ENCODE measurements around the gene EIF4EBP2. TPM values are rescaled to one million over a fixed set of nuclear protein-coding genes. Genes with fewer than 3 reads are reported as not detected.

Gene EIF4EBP2
- polyA plus RNA-seq, 1 donor (not counting 4 experiments of a cell fraction or from before 2014, with no cell fraction given) = 18.9 TPM

GRCh38 chr10:70455213-70455630 lies 51.3 kb downstream of the EIF4EBP2 start:
- Histone ChIP-seq H3K27ac (ENCODE audit: control insufficient read depth, insufficient read depth, low read length) (no peak overlapping the region), H3K9me3 (ENCODE audit: control insufficient read depth, low read depth, low read length) (no peaks in the 10 kb centered on the region), H3K4me2 (ENCODE audit: control insufficient read depth, extremely low read depth, insufficient read depth, low read depth, low read length) (no peak overlapping the region), H3K4me3 (ENCODE audit: control insufficient read depth in 2 of 3, extremely low read depth in 1 of 3, insufficient read depth in 2 of 3, low read depth in 1 of 3, low read length in 3 of 3) (no peak overlapping the region), H4K20me1 (ENCODE audit: control insufficient read depth, extremely low read depth, insufficient read depth, low read length) (no peaks in the 10 kb centered on the region), H3K9ac (ENCODE audit: control insufficient read depth, extremely low read depth, insufficient read depth, low read length) (no peak overlapping the region), H3K79me2 (ENCODE audit: control insufficient read depth, insufficient read depth, low read length) (no peaks in the 10 kb centered on the region), H2AFZ (ENCODE audit: control insufficient read depth, low read length) (no peak overlapping the region), H3K36me3 (ENCODE audit: control insufficient read depth in 2 of 2, extremely low read depth in 1 of 2, insufficient read depth in 2 of 2, low read length in 2 of 2) (no peaks in the 10 kb centered on the region), H3K4me1 (ENCODE audit: control insufficient read depth, extremely low read depth, insufficient read depth, low read length) (no peaks in the 10 kb centered on the region), H3K9me1 (ENCODE audit: control insufficient read depth, extremely low read depth, insufficient read depth, low read length) (no peaks in the 10 kb centered on the region), H3K27me3 (ENCODE audit: control insufficient read depth, extremely low read depth, insufficient read depth, low read length) (peaks cover 37% of the 10 kb centered on the region)
- no peak for TF ChIP-seq EZH2 (IDR thresholded peaks at IDR 0.05; ENCODE audit: low read length)
- no peak for TF ChIP-seq CTCF (optimal IDR thresholded peaks at IDR 0.05 in 1 of 3, IDR thresholded peaks at IDR 0.05 in 1 of 3, conservative IDR thresholded peaks at IDR 0.05 in 1 of 3; ENCODE audit: extremely low read depth in 1 of 3, insufficient read depth in 2 of 3, low read length in 3 of 3)
- FAIRE-seq (no peak), DNase-seq (ENCODE audit: low read depth, low spot score) (no peak)
- dilution Hi-C loops (cut with MboI; ENCODE audit: extremely low pct_ligation_motif_present, low sequenced_read_pairs) = no loop called here

GRCh38 chr10:70456164-70456563 lies 52.2 kb downstream of the EIF4EBP2 start:
- H3K4me3 ChIP-seq (ENCODE audit: control insufficient read depth in 2 of 3, extremely low read depth in 1 of 3, insufficient read depth in 2 of 3, low read depth in 1 of 3, low read length in 3 of 3) = no peak overlapping the region
- no peaks in the 10 kb centered on the region for H3K4me1 ChIP-seq (ENCODE audit: control insufficient read depth, extremely low read depth, insufficient read depth, low read length)
- H3K9me1 ChIP-seq (ENCODE audit: control insufficient read depth, extremely low read depth, insufficient read depth, low read length) = no peaks in the 10 kb centered on the region
- no peaks in the 10 kb centered on the region for H4K20me1 ChIP-seq (ENCODE audit: control insufficient read depth, extremely low read depth, insufficient read depth, low read length)
- FAIRE-seq (no peak), DNase-seq (ENCODE audit: low read depth, low spot score) (no peak)
- dilution Hi-C loops (cut with MboI; ENCODE audit: extremely low pct_ligation_motif_present, low sequenced_read_pairs) = no loop called here
- H3K27ac ChIP-seq (ENCODE audit: control insufficient read depth, insufficient read depth, low read length) = no peak overlapping the region
- no peaks in the 10 kb centered on the region for H3K9me3 ChIP-seq (ENCODE audit: control insufficient read depth, low read depth, low read length)
- H3K9ac ChIP-seq (ENCODE audit: control insufficient read depth, extremely low read depth, insufficient read depth, low read length) = no peak overlapping the region
- TF ChIP-seq CTCF (optimal IDR thresholded peaks at IDR 0.05 in 1 of 3, IDR thresholded peaks at IDR 0.05 in 1 of 3, conservative IDR thresholded peaks at IDR 0.05 in 1 of 3; ENCODE audit: extremely low read depth in 1 of 3, insufficient read depth in 2 of 3, low read length in 3 of 3) (no peak), EZH2 (IDR thresholded peaks at IDR 0.05; ENCODE audit: low read length) (no peak)
- H3K27me3 ChIP-seq (ENCODE audit: control insufficient read depth, extremely low read depth, insufficient read depth, low read length) = peaks cover 40% of the 10 kb centered on the region
- no peak overlapping the region for H3K4me2 ChIP-seq (ENCODE audit: control insufficient read depth, extremely low read depth, insufficient read depth, low read depth, low read length)
- H2AFZ ChIP-seq (ENCODE audit: control insufficient read depth, low read length) = no peak overlapping the region
- no peaks in the 10 kb centered on the region for H3K79me2 ChIP-seq (ENCODE audit: control insufficient read depth, insufficient read depth, low read length)
- H3K36me3 ChIP-seq (ENCODE audit: control insufficient read depth in 2 of 2, extremely low read depth in 1 of 2, insufficient read depth in 2 of 2, low read length in 2 of 2) = no peaks in the 10 kb centered on the region
